SW480 (cell line): Measurements from ENCODE around the gene SHISA4.
"Not testable (repeated sequence)": the region's sequence is repeated elsewhere in the genome, so short reads cannot be mapped to it uniquely, and the experiment has no call there.

Experiments used
- DNase-seq: peaks from one replicate; pipeline ENCODE4 v3.0.0-alpha.2; 2016; ENCODE audit warnings: low spot score

Gene SHISA4

DNA sequence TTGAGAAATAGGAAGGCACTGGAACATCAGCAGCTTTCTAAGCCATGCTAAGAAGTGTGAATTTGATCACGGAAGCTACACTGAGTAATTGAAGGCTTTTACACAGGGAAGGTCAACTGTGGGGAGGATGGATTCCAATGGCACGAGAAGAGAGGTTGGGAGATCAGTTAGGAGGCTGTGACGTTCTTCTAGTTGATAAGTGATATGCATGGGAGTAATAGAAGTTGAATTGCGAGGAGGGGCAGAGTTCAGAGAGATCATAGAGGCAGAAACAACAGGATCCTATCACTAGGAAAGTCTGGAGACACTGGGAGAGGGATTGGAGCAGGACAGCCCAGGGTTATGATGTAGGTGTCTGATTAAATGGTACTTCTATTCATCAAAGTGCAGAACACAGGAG, 41.4 kb downstream of the SHISA4 start:
- DNase-seq, result no peak

DNA sequence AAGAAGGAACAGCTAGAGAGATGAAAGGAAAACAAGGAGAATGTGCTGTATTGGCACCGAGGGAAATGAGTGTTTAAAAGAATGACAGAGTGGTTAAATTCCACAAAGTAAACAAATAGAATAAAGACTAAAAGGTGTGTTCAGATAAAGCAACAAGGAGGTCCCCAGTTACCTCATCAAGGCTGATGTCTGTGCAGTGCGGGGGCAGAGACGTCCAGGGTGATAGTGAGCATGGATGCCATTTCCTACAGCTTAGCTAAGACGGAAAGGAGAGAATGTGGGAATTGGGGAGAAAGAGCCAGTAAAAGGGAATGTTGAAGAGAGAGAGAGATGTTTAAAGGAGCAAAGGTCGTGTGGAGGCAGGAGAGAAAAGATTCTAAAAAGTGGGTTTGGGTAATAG, 42.1 kb downstream of the SHISA4 start:
- no peak for DNase-seq

DNA sequence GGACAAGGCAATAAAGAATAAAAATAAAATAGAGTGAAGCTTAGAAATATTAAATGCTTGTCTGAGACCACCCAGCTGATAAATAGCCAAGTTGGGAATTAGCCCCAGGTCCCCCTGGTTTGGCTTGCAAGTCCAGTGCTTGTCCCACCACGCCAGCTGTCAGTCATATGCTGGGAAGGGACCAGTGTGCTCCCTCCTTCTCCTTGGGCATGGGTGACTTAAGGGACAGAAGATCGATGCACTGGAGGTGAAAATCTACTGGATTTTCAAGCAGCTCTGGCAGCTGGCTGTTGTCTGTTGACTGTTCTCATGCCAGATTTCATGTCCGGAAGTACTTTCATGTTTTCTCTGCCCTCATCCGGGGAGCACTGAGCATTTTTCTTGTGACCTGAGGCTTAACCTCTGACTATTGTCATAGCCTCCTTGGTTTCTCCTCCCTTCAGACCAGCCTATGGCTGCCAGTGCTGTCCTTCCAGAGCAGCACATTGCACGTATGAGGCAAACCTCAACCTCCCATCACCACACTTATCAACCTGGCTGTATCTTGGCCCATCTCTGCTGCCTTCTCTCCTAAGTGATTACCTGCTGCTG, 45.2 kb downstream of the SHISA4 start:
- DNase-seq, result peak; percentile 19

DNA sequence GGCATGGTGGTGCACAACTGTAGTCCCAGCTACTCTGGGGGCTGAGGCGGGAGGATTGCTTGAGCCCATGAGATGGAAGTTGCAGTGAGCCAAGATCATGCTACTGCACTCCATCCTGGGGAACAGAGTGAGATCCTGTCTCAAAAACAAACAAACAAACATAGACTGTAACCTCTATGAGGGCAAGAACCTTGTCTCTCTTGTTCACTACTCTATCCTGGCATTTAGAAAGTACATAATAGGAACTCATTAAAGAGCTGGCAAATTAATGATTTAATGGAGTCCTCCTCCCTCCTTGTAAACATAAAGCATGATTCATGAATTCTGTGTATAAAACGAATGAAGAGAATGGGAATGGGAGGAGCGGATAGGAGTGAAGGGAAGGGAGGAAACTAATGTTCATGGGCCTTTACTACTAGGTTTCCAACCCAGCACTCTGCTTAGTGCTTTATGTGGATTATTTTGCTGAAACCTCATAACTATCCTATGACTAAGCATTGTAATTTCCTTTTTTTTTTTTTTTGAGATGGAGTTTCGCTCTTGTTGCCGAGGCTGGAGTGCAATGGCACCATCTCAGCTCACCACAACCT, 49.0 kb downstream of the SHISA4 start:
- DNase-seq, result peak; percentile 47

DNA sequence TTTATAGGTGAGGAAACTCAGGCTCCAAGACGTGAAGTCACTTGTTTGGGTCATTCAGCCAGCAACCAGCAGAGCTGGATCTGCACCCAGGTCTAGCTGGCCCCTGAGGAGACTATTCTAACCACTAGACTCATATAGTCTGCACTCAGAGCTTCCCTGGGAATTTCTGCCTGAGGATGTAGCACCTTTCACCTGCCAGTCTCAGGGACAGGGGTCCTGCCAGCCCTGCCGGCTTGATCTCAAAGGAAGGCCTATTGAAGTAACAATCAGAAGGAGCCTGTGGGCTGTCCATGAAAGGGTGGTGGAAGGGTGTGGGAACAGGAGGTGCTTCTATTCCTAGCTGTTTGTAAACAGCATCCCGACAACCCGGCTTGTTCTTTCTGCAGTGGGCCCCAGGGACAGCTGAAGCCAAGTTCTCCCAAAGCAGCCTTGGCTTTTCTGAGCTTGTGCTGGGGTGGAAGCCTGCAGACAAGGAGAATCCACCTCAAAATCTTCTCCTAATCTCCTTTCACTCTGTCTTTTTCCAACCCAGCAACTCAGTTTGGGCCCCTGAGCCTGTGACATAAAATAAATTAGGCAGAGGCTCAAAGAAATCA, 49.8 kb downstream of the SHISA4 start:
- no peak for DNase-seq

DNA sequence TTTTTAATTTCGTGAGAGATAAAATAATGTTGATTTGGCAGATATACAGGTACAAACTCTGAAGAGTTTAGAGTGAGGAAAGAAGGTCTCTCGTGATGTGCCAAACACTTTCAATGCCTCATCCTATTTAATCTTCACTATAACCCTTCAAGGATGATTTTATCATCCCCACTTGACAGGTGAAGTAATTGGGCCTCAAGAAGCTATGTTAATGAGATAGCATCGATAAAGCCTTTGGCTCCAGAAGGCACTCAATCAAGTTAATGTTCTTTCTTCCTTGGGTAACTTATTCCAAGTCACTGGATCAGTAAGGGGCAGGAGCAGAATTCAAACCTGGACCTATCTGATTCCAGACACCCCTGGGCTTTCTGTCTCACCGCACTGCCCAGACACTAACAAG, 50.5 kb downstream of the SHISA4 start:
- no peak for DNase-seq

DNA sequence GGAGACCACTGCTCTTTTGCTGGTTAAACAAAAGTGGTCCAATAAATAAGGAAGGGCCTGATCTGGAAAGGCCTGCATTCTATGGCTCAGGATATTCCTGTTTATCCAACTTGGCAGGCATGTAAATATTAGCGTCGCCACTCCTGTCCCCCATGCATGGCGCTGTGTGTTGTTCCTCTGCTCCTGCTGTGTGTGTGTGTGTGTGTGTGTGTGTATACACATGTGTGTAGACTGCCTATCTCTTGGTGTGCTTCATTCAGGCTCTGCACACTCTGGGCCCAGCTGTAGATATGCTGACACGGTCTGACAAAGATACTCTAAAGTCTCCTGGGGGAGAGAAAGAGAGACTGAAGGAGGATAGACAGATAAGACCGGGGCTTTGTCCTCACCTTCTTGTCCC, 50.9 kb downstream of the SHISA4 start:
- DNase-seq, result no peak

DNA sequence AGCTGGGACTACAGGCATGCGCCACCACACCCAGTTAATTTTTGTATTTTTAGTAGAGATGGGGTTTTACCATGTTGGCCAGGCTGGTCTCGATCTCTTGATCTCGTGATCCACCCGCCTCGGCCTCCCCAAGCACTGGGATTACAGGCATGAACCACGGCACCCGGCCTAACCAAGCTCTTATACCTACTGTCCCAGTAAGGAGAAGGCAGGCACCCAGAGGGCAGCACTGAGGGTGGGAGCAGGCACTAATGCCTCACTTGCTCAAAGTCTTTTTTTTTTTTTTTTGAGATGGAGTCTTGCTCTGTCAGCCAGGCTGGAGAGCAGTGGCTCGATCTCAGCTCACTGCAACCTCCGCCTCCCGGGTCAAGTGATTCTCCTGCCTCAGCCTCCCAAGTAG, 51.6 kb downstream of the SHISA4 start:
- not testable (repeated sequence) for DNase-seq

DNA sequence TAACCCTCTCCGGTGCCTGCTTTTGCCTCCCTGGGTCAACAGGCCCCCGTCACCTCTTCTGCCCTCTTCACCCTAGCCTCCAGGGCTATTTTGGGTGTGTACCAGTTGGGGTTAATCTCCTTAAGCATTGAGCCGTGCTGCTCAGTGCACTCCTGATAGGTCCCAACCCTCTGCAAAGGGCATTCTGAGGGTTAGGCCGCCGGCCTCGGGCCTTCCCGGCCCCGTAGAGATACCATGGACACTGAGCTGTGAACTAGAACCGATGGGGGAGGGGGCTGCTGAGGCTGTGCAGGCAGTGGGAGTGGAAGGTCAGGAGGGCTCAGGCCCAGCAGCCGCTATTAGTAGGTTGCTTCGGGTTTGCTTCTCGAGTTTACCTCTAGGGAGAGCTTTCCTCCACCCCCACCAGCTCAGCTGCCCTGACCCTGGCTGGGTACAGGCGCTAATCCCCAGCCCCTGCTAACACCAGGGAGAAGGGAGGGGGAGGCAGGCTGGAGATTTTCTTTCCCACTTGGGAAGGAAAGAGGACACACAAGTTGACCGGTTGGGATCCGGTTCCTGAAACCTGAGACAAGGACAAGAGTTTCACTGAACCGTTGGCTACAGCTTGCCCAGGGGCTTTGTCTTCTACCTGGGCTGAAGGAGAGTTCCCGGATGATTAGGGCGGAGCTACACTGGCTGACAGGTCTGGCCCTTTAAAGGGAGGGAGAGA, 52.9 kb downstream of the SHISA4 start:
- no peak for DNase-seq

DNA sequence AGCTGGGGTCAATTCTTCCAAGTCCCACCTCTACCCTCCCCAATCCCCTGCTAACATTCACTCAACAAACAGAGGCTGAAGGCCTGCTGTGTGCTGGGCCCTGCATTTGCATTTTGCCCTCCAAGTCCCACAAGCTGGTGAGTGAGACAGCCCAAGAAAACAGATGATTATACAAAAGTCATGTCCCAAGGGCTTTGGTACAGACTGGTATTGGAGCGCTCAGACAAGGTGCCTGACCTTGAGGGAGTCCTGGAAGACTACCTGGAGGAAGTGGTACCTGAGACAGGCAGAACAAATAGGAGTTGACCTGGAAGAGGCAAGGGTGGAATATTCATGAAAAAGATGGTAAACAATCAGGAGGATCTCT, 53.4 kb downstream of the SHISA4 start:
- no peak for DNase-seq
